ENCODE measurements around the gene TTYH2.
A peak's percentile ranks its signal among the peaks of the same experiment; 100 is the strongest.

Gene TTYH2

GRCh38 chr17:74295625-74296547, 82.5 kb downstream of the TTYH2 start:
- no peak overlapping the region for H3K4me3 ChIP-seq (ENCODE audit: low read length)
- peak; percentile 49 for DNase-seq (ENCODE audit: low read depth)
- TF ChIP-seq CTCF (IDR thresholded peaks at IDR 0.05; ENCODE audit: insufficient read depth, low read depth, low read length, missing control alignments) = no peak

GRCh38 chr17:74296548-74296936, 83.2 kb downstream of the TTYH2 start:
- no peak overlapping the region for H3K4me3 ChIP-seq (ENCODE audit: low read length)
- peak; percentile 19 for DNase-seq (ENCODE audit: low read depth)

GRCh38 chr17:74297941-74298340, 84.6 kb downstream of the TTYH2 start:
- no peak overlapping the region for H3K4me3 ChIP-seq (ENCODE audit: low read length)
- DNase-seq (ENCODE audit: low read depth) = peak; percentile 53
- TF ChIP-seq CTCF (IDR thresholded peaks at IDR 0.05; ENCODE audit: insufficient read depth, low read depth, low read length, missing control alignments) = no peak

More at GRCh38 chr17:74296548-74296936, 83.2 kb downstream of the TTYH2 start:
- peak; percentile 61 for TF ChIP-seq CTCF (IDR thresholded peaks at IDR 0.05; ENCODE audit: insufficient read depth, low read depth, low read length, missing control alignments)

- no peak for DNase-seq (ENCODE audit: low read depth)
- H3K4me3 ChIP-seq (ENCODE audit: low read length) = no peak overlapping the region
- TF ChIP-seq CTCF (IDR thresholded peaks at IDR 0.05; ENCODE audit: insufficient read depth, low read depth, low read length, missing control alignments) = no peak
Measured at GRCh38 chr17:74298778-74299177, 85.4 kb downstream of the TTYH2 start.

GRCh38 chr17:74299226-74300009, 86.0 kb downstream of the TTYH2 start:
- TF ChIP-seq CTCF (IDR thresholded peaks at IDR 0.05; ENCODE audit: insufficient read depth, low read depth, low read length, missing control alignments) = no peak
- no peak for DNase-seq (ENCODE audit: low read depth)
- no peak overlapping the region for H3K4me3 ChIP-seq (ENCODE audit: low read length)

- no peak for TF ChIP-seq CTCF (IDR thresholded peaks at IDR 0.05; ENCODE audit: insufficient read depth, low read depth, low read length, missing control alignments)
- no peak for DNase-seq (ENCODE audit: low read depth)
- H3K4me3 ChIP-seq (ENCODE audit: low read length) = no peak overlapping the region
Measured at GRCh38 chr17:74303305-74303704, 89.9 kb downstream of the TTYH2 start.
